Stimulated activated CD8-positive, alpha-beta memory T cell treated with anti-CD3 and anti-CD28 coated beads, Interleukin-12 subunit alpha, Interleukin-12 subunit beta, amount 100 ng/mL, for 24 hours (primary cell): ENCODE results near the gene OOSP4B.
"Not testable (repeated sequence)": the region's sequence is repeated elsewhere in the genome, so short reads cannot be mapped to it uniquely, and the experiment has no call there.

ENCODE experiments used
- DNase-seq: peaks from one replicate; pipeline ENCODE4 v3.0.0-alpha.2; 2020; ENCODE audit errors: extremely low read depth

OOSP4B gene

GRCh38 chr11:60016881-60017280 is at the start of gene OOSP4B:
TSS of gene OOSP4B (plus strand) at chr11:60017181.
- no peak for DNase-seq

DNA sequence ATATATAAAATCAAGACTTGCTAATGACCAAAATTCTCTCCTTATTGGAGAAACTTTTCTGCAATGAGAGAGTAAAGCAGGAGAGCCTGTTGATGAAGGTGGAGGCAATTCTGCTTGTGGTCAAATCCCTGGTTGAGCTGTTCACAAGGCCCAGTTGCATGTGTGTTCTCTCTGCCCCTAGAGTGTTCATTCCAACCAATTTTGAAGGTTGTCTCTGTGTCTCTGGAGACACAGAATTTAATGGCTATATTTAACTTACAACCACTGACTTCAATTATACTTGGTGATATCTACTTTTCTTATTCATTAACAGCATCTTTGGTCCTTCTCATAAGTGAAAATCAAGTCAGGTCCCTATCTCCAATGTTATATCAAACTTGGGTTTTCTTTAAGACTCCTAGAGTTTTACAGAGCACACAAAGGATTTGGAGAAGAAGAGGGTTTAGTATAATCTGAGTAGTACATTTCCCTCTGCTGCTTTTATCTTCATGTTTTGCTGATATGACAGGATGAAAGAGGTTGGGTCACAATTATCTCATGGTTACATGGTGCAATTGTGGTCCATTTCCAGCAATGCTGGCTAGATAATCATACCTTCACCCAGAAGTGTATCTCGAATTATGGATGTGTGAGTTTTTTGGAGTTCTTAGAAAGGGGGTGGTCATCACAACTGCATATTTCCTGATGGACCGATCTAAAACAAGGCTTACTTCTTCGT is 49.1 kb upstream of the OOSP4B start:
- no peak for DNase-seq

GRCh38 chr11:59968395-59968783 is 48.6 kb upstream of the OOSP4B start:
- no peak for DNase-seq

DNA sequence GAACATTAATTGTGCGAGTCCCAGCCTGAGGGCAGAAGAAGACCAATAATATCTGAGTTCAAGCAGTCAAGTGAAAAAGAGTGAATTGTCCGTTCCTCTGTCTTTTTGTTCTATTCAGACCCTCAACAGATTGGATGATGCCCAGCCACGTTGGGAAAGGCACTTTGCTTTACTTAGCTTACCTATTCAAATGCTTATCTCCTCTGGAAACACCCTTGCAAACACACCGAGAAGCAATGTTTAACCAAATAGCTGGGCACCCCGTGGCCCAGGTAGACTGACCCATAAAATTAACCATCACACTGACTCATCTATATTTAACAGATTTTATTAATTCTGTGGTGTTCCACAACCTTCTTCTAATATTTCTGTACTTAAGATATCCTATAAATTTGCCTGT is 43.9 kb upstream of the OOSP4B start:
- no peak for DNase-seq

DNA sequence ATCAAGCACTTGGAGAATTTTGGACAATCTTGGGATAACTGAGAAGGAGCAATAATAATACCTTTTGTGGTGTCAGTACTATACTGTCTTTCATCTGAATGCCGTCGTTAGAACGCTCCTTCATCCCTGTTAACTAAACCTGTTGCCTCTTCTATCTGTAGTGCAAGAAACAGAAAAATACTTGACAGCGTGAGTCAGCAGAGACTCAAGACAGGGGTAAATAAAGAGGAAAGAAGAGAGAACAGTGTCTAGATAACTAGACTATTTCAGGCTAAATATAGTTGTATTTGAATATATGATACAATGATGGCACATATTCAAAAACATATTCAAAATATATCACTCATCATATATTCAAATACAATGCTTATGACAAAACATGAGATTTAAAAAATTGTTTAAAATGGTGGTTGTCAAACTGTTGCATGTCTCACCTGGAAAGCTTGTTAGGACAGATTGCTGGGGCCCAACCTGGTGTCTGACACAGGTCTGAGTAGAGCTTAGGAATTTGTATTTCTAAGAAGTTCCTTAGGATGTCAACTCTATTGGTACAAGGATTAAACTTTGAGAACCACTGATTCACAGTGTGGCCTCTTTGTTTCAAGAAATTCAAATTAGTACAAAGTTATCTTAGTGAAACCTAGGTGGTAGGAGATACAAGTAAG is 35.7 kb upstream of the OOSP4B start:
- DNase-seq = no peak

DNA sequence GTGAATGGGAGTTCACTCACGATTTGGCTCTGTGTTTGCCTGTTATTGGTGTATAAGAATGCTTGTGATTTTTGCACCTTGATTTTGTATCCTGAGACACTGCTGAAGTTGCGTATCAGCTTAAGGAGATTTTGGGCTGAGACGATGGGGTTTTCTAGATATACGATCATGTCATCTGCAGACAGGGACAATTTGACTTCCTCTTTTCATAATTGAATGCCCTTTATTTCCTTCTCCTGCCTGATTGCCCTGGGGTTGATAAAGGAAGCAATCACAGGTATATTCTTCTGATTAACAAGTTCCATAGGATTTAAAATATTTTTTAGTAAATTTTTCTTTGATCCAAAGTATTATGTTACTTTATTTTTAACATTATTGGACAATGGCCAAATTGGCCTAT is 34.9 kb upstream of the OOSP4B start:
- DNase-seq = not testable (repeated sequence)

- no peak for DNase-seq
Measured at GRCh38 chr11:59983212-59983611, 33.8 kb upstream of the OOSP4B start.

DNA sequence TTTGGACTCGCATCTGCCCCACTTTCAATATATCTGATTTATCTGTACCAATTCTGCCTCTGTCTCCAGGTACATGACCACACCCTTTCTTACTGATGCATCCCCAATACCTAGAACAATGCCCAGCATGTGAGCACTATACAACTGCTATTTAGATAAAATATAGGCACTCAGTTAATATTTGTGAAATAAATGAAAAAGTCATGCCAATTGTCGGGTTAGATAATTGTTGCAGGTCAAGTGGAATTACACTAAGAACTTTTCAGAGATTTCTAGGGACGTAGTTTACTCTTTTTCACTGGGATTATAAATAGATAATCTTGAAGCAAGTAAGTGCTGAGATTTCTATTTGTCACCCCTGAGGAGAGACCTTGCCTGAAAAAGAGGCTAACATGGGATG is 32.6 kb upstream of the OOSP4B start:
- no peak for DNase-seq

DNA sequence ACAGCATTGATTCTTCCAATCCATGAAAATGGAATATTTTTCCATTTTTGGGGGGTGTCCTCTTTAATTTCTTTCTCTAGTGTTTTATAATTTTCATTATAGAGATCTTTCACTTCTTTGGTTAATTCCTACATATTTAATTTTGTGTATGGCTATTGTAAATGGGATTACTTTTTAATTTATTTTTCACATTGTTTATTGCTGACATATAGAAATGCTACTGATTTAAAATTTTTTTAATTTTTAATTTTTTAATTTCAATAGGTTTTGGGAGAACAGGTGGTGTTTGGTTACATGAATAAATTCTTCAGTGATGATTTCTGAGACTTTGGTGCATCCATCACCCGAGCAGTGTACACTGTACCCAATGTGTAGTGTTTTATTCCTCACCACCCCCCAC is 26.6 kb upstream of the OOSP4B start:
- no peak for DNase-seq

DNA sequence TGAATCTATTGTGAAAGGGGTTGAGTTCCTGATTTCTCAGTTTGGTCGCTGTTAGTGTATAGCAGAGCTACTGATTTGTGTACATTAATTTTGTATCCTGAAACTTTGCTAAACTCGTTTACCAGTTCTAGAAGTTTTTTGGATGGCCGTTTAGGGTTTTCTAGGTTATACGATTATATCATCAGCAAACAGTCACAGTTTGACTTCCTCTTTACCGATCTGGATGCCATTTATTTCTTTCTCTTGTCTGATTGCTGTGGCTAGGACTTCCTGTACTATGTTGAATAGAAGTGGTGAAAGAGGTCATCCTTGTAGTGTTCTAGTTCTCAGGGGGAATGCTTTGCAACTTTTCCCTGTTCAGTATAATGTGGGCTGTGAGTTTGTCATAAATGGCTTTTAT is 24.6 kb upstream of the OOSP4B start:
- DNase-seq = no peak

DNA sequence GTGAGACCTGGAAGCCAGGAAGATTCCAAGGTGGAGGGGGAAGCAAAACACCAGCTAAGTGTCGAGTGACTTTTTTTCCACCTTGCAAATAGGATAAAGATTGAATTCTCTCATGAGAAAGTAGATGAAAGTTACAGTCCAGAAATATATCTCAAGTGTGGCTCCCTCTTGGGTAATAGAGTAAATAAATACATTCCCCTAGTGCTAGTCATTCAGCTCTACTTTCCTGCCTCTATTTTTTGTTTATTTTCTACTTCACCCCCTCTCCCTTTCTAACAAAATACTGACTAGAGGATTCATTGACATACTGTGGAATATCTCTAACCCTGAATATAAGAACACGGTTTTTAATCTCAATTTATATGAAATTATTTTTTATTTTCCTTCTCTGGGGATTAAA is 19.2 kb upstream of the OOSP4B start:
- DNase-seq = no peak

- DNase-seq = no peak
Measured at GRCh38 chr11:59999691-60000090, 17.3 kb upstream of the OOSP4B start.

GRCh38 chr11:60003729-60004128 is 13.3 kb upstream of the OOSP4B start:
- DNase-seq = no peak

- DNase-seq = no peak
Measured at GRCh38 chr11:60005360-60005759, 11.6 kb upstream of the OOSP4B start.

- no peak for DNase-seq
Measured at GRCh38 chr11:60018058-60018457, 1.1 kb downstream of the OOSP4B start.

DNA sequence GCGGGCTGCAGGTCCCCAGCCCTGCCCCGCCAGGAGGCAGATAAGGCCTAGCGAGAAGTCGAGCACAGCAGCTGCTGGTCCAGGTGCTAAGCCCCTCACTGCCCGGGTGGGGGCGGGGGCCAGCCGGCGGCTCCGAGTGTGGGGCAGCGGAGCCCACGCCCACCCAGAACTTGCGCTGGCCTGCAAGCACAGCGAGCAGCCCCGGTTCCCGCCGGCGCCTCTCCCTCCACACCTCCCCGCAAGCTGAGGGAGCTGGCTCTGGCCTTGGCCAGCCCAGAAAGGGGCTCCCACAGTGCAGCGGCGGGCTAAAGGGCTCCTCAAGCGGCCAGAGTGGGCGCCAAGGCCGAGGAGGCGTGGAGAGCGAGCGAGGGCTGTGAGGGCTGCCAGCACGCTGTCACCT is 3.4 kb downstream of the OOSP4B start:
- not testable (repeated sequence) for DNase-seq

GRCh38 chr11:60029015-60029632 is 12.1 kb downstream of the OOSP4B start:
- no peak for DNase-seq

DNA sequence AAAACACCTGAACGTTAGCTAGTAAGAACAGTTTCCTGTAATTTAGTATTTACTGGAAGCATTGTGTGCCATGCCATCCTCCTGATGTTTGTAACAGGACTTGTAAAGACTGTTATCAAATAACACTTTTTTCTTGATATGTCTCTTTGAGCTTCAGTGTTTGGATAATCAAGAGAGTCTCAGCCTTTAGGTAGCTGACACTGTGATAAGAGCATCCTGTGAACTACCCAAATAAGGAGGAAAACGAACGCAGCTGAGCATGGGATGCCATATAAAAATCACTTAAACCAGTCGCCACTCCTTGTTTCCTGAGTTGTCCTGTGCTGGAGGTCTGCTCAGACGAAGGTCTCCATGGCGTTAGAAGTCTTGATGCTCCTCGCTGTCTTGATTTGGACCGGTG is 23.1 kb downstream of the OOSP4B start, which contains the start of gene OOSP2:
Gene OOSP2, plus strand, starts transcription at position 301 of the 400 bp plus-strand sequence. Its CDS starts 51 bp downstream, at position 352.
- DNase-seq = no peak

GRCh38 chr11:60050422-60050821 is 33.4 kb downstream of the OOSP4B start:
- not testable (repeated sequence) for DNase-seq

DNA sequence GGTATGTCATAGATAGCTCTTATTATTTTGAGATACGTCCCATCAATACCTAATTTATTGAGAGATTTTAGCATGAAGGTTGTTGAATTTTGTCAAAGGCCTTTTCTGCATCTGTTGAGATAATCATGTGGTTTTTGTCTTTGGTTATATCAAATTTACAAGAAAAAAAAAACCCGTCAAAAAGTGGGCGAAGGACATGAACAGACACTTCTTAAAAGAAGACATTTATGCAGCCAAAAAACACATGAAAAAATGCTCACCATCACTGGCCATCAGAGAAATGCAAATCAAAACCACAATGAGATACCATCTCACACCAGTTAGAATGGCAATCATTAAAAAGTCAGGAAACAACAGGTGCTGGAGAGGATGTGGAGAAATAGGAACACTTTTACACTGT is 33.9 kb downstream of the OOSP4B start:
- not testable (repeated sequence) for DNase-seq

GRCh38 chr11:60056349-60056969 is 39.5 kb downstream of the OOSP4B start, which contains the start of gene MS4A3:
TSS of gene MS4A3 (plus strand) at chr11:60056665. CDS start at chr11:60061161, 4,496 bp downstream.
- DNase-seq = no peak

- no peak for DNase-seq
Measured at GRCh38 chr11:60059052-60059451, 42.1 kb downstream of the OOSP4B start.
